Tongue (tissue), 2 donors: ENCODE results near the gene DBN1. TPM values are rescaled to one million over a fixed set of nuclear protein-coding genes. Genes with fewer than 3 reads are reported as not detected.

Experiments used
- DNase-seq: peaks from one replicate; pipeline ENCODE4 v3.0.0-alpha.2; 2015
- total RNA-seq: library from RNA; depleted of rRNA; stranded (reverse); fragments of >200 nt; gene quantifications from one replicate; pipeline ENCODE4 v1.2.3, GENCODE V29; 2014

DBN1 gene
- total RNA-seq, 1 donor from 2014 or later, result 58.3 TPM

GRCh38 chr5:177443144-177443983 lies 30.1 kb downstream of the DBN1 start:
- no peak for DNase-seq

DNA sequence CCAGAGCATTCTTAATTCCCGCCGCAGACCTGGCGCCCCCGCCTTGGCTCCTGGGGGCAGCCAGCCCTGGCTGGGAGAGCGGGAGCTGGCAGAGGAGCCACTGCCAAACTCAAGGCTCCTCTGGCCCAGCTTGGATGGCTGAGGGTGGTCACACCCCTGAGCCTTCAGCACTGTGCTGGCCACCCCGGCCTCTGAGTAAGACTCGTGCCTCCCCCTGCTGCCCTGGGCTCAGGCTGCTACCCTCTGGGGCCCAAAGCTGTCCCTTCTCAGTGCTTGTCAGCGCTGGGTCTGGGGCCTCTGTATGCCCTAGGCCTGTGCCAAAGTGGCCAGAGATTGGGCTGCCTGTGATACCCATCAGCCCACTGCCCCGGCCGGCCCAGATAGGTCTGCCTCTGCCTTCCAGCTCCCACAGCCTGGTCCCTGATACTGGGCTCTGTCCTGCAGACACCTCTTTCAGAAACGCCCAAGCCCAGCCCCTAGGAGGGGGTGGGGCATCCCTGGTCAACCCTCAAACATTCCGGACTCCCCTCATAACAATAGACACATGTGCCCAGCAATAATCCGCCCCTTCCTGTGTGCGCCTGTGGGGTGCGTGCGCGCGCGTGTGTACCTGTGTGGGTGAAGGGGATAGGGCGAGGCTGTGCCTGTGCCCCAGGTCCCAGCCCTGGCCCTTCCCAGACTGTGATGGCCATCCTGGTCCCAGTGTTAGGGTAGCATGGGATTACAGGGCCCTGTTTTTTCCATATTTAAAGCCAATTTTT lies 31.2 kb downstream of the DBN1 start:
- no peak for DNase-seq

DNA sequence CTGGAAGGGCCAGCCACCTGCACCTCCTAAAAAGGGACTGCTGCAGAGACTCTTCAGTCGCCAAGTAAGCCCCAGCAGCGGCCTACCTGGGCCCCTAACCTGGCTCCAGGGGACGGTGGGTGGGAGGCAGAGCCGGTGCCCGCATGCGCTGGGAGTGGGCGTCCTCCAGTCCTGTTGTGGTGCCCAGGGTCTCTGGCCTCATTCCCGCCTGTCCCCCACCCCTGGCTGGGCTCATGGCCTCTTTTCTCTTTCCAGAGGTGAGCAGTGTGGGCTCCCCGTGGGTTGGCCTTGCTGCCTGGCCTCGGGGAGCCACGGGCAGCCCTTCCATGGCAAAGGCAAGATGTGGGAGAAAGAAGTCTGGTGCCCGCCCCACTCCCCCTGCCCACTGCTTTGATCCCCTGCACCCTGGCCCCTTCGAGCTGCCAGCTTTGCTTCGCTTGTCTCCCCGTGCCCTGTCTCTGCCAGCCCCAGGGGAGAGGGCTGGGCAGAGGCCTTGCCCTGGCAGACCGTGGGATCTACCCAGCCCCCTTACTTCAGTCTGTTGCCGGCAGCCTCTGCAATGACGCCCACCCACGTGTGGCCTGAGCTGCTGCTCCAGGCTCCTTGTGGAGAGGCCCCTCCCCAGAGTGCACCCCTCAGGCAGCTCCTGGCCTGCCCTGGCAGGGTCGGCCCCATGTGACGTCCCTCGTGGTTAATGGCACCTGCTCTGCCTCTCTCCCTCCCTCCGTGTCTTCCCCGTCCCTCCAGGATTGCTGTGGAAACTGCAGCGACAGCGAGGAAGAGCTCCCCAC lies 32.2 kb downstream of the DBN1 start:
- no peak for DNase-seq

- no peak for DNase-seq
Observed at GRCh38 chr5:177440211-177440989, 33.0 kb downstream of the DBN1 start.

DNA sequence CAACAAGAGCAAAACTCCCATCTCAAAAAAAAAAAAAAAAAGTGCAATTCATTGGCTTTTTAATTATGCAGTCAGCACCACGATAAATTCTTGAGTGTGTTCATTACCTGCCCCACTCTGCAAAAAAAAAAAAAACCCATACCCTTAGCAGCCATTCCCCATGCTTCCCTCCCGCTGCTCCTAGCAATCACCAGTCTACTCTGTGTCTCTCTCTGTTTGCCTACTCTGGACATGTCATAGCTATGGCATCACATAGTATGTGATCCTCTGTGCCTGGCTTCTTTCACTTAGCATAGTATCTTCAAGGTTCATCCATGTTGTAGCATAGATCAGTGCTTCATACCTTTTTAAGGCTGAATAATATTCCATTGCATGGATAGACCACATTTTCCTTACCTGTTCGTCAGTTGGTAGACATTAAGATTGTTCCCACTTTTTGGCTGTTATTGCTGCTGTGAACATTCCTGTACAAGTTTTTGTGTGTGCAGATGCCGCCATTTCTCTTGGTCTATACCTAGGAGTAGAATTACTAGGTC lies 33.8 kb downstream of the DBN1 start:
- no peak for DNase-seq

DNA sequence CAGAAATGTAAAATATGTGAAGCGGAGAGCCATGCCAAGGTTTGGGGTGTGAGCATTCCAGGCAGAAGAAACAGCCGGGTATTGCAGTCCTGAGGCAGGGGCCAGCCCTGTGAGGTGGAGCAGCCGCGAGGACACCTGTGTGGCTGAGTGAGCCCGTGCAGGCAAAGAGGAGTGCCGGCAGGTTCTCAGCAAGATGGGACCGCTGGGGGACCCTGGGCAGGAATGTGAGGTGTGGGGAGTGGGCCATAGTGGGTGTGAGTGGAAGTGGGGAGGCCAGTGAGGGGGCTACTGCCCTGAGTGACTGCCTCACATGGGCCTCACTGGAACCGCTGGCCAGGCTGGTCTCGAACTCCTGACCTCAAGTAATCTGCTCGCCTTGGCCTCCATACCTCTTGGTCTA lies 35.0 kb downstream of the DBN1 start:
- no peak for DNase-seq

- DNase-seq, result no peak
Observed at GRCh38 chr5:177437623-177438022, 35.8 kb downstream of the DBN1 start.

GRCh38 chr5:177435847-177436536 lies 37.4 kb downstream of the DBN1 start:
- DNase-seq, result no peak

DNA sequence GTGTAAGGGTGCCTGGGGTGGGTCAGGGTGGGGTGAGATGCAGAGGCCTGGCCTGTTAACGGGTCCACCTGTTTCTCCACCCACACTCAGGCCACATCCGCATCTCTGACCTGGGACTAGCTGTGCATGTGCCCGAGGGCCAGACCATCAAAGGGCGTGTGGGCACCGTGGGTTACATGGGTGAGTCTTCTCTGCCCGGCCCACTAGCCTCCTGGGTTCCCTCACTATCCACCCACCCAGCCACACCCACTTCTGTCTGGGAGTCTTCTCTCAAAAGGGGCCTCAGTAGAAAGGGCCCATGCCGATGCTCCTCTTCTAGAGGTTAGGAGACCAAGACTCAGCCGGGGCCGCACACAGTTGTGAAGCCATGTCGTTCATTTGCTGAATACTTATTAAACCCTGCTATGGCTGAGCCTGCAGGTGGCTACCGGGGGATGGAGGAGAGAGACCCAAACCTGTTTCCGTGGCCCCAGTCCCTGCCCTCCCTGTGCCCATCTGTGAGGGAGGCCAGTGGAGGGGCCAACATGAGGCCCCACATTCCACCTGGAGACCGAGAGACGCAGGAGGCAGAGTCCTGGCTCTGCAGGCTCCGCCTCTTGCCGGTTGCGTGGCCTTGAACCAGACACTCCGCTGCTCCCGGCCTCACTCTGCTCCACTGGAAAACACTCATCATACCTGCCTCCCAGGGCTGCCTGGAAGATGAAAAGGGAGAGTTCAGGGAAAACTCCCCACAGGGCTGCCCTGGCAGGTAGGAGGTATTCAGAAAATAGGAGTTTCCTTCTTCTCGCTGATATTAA lies 38.3 kb downstream of the DBN1 start:
- no peak for DNase-seq

GRCh38 chr5:177434437-177434836 lies 39.0 kb downstream of the DBN1 start:
- no peak for DNase-seq

- DNase-seq, result no peak
Observed at GRCh38 chr5:177433658-177434217, 39.7 kb downstream of the DBN1 start.

GRCh38 chr5:177432839-177433657 lies 40.4 kb downstream of the DBN1 start:
- DNase-seq, result no peak

- no peak for DNase-seq
Observed at GRCh38 chr5:177432143-177432838, 41.1 kb downstream of the DBN1 start.

GRCh38 chr5:177431317-177432142 lies 41.9 kb downstream of the DBN1 start:
- DNase-seq, result no peak

GRCh38 chr5:177430972-177431316 lies 42.5 kb downstream of the DBN1 start:
- no peak for DNase-seq

DNA sequence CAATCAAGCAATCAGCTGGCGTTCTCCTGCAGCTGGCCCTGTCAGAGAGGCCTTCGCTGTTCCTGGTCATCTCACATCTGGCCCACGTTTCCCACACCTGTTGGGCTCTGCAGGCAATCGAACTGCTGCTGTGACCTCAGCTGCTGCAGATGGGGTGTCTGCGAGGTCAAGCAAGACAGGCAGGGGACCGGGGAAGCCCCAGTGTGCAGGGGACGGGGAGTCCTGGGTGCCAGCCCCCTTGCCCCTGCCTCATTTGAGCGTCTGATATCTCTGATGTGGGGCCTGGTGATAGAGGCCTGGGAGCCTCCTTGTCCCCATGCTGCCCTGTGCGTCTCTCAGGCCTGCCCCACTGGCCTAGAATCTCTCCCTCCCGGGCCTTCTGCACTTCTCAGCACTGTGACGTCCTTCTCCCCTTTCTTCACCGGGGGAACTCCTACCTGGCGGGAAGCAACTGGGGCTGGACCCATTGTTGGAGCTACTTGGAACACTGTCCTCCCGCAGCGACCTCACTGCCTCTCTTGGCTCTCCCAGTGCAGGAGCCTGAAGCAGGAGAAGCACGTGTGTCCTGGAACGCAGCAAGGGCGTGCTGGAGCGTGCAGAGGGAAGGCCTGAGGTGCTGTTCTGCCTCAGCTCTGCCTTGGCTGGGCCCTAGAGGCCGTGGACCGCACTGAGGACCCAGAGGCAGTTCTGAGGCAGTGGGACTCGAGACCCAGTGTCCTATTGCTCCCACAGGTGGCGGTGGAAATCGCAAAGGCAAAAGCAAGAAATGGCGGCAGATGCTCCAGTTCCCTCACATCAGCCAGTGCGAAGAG lies 43.1 kb downstream of the DBN1 start:
- peak; percentile 59 for DNase-seq
